Panc1 (cell line): ENCODE results near the gene ARID1A. TPM values are rescaled to one million over a fixed set of nuclear protein-coding genes. Genes with fewer than 3 reads are reported as not detected.

Experiments used
- ATAC-seq: fragments of 200-7000 bp; cut with Tn5 transposase; 2 replicates; pipeline ENCODE4 v1.9.1; 2020; ENCODE audit warnings: mild to moderate bottlenecking, moderate library complexity
- BruUV-seq: library from RNA; stranded (reverse); fragments of 400-500 nt; replicated peaks from 2 replicates; lab custom pipeline; 2021; lab: Mats Ljungman, UMichigan
- CTCF ChIA-PET: fragments of 300-600 bp; sonication (Branson Sonifier 250); formaldehyde crosslinking; loops from one replicate; lab custom pipeline; 2022; ENCODE audit warnings: antibody characterized with exemption; lab: Charles Lee
- POLR2A ChIA-PET: fragments of 300-600 bp; sonication (Branson Sonifier 250); formaldehyde crosslinking; loops from one replicate; lab custom pipeline; 2022; ENCODE audit warnings: antibody characterized with exemption; lab: Charles Lee
- DNase-seq: peaks from one replicate; pipeline ENCODE4 v3.0.0-alpha.2; 2010; ENCODE audit warnings: low read depth, low spot score
- H3K27ac ChIP-seq: 2 replicates; pipeline ENCODE4 v1.5.1; 2011; ENCODE audit warnings: mild to moderate bottlenecking, low read length, inconsistent platforms
- H3K27me3 ChIP-seq: fragments of 200-500 bp; sonication (Bioruptor generic); 2 replicates; pipeline ENCODE4 v1.6.0; 2014; ENCODE audit warnings: low read length, inconsistent platforms; ENCODE audit not compliant: control insufficient read depth, insufficient read depth
- H3K36me3 ChIP-seq: fragments of 200-500 bp; sonication (Bioruptor generic); 2 replicates; pipeline ENCODE4 v1.5.1; 2014; ENCODE audit warnings: inconsistent platforms, mild to moderate bottlenecking, low read length, moderate library complexity; ENCODE audit not compliant: control insufficient read depth, insufficient read depth
- H3K4me1 ChIP-seq: 2 replicates; pipeline ENCODE4 v1.5.1; 2011; ENCODE audit warnings: inconsistent platforms, mild to moderate bottlenecking, low read length, moderate library complexity; ENCODE audit not compliant: control insufficient read depth, insufficient read depth
- H3K4me3 ChIP-seq, 2 experiments: 2 replicates each; pipeline ENCODE4 v1.5.1; 2011 to 2012; ENCODE audit warnings: low read depth in 2 of 2, low read length in 2 of 2, mild to moderate bottlenecking in 2 of 2, inconsistent platforms in 1 of 2, moderate library complexity in 1 of 2
- H3K9me3 ChIP-seq: fragments of 200-500 bp; sonication (Bioruptor generic); 2 replicates; pipeline ENCODE4 v1.5.1; 2014; ENCODE audit warnings: low read depth, mild to moderate bottlenecking, inconsistent platforms, low read length, moderate library complexity; ENCODE audit not compliant: control insufficient read depth, insufficient read depth
- CTCF ChIP-seq: fragments of 450-650 bp; IDR thresholded peaks from 2 replicates; pipeline ENCODE4 v1.5.1; 2017; ENCODE audit warnings: mild to moderate bottlenecking
- POLR2AphosphoS5 ChIP-seq: IDR thresholded peaks from 2 replicates; pipeline ENCODE4 v1.6.1; 2012; ENCODE audit warnings: mild to moderate bottlenecking, low read depth, low read length, moderate library complexity
- REST ChIP-seq, 2 experiments: IDR thresholded peaks; 2 replicates each; pipeline ENCODE4 v1.6.1; 2011 to 2012; ENCODE audit warnings: low read depth in 2 of 2, control low read depth in 1 of 2, low read length in 1 of 2, mild to moderate bottlenecking in 1 of 2, moderate library complexity in 1 of 2; ENCODE audit not compliant: insufficient read depth in 1 of 2
- SIN3A ChIP-seq: IDR thresholded peaks from 2 replicates; pipeline ENCODE4 v1.6.1; 2012; ENCODE audit warnings: low read depth, mild to moderate bottlenecking, low read length, moderate library complexity, borderline replicate concordance; ENCODE audit not compliant: insufficient read depth
- TCF7L2 ChIP-seq: IDR thresholded peaks from 2 replicates; pipeline ENCODE4 v1.6.1; 2011; ENCODE audit warnings: mild to moderate bottlenecking, low read depth, low read length, inconsistent platforms
- in situ Hi-C: cut with HindIII; loops from 2 replicates; pipeline ENCODE4 v1.10.0; 2016; ENCODE audit warnings: low sequenced_read_pairs, low pct_unique_long_range_greater_than_20kb
- intact Hi-C: fragments of 100-400 bp; cut with micrococcal nuclease; formaldehyde crosslinking; loops from one replicate; pipeline ENCODE4 v1.10.0; 2022; ENCODE audit not compliant: unreplicated experiment
- total RNA-seq: library from RNA; stranded (reverse); gene quantifications from one replicate; pipeline ENCODE4 v1.2.1, GENCODE V29; 2021; ENCODE audit not compliant: unreplicated experiment

ARID1A gene
- total RNA-seq, 1 experiment from 2014 or later: 110 TPM

- ATAC-seq: no peak
- H3K27ac ChIP-seq: peak overlapping the region; percentile 100
Measured at GRCh38 chr1:26784023-26784871, 88.4 kb downstream of the ARID1A start.

GRCh38 chr1:26784886-26785285, 89.1 kb downstream of the ARID1A start:
- peaks cover 19% of the 10 kb centered on the region for H3K36me3 ChIP-seq
- intact Hi-C loops: loop anchor here (5.0 kb wide), 1 partner anchor 88 kb away; the partner anchor contains the start of gene ARID1A
- ChIA-PET CTCF (no interaction called here), POLR2A (interaction anchor here (0.7 kb wide), 1 partner anchor 62 kb away, joined by 15 read pairs; no protein-coding TSS in a partner anchor)
- no peak overlapping the region for H3K4me3 ChIP-seq
- H3K9me3 ChIP-seq: no peaks in the 10 kb centered on the region
- ATAC-seq: no peak
- peak overlapping the region; percentile 100 for H3K27ac ChIP-seq
- no peaks in the 10 kb centered on the region for H3K27me3 ChIP-seq
- in situ Hi-C loops: loop anchor here (5.0 kb wide), 1 partner anchor 183 kb away; no protein-coding TSS in a partner anchor
- H3K4me1 ChIP-seq: peaks cover 77% of the 10 kb centered on the region
- no peak for DNase-seq
- no TSS peak for BruUV-seq
- TF ChIP-seq POLR2AphosphoS5 (no peak), REST (IDR thresholded peaks at IDR 0.05; ENCODE audit: insufficient read depth in 1 of 2, low read depth in 2 of 2, low read length in 1 of 2) (no peak), SIN3A (no peak), TCF7L2 (no peak)

More at GRCh38 chr1:26784023-26784871, 88.4 kb downstream of the ARID1A start:
- Histone ChIP-seq H3K4me3 (no peak overlapping the region), H3K36me3 (peaks cover 22% of the 10 kb centered on the region), H3K9me3 (no peaks in the 10 kb centered on the region), H3K27me3 (no peaks in the 10 kb centered on the region), H3K4me1 (peaks cover 72% of the 10 kb centered on the region)
- DNase-seq: no peak
- ChIA-PET CTCF (no interaction called here), POLR2A (no interaction called here)
- intact Hi-C loops: no loop called here
- TF ChIP-seq SIN3A (no peak), TCF7L2 (no peak), REST (IDR thresholded peaks at IDR 0.05; ENCODE audit: insufficient read depth in 1 of 2, low read depth in 2 of 2, low read length in 1 of 2) (no peak), CTCF (no peak), POLR2AphosphoS5 (no peak)
- in situ Hi-C loops: no loop called here
- no TSS peak for BruUV-seq
